ENCODE results near the gene EXOSC2.

EXOSC2 gene

GRCh38 chr9:130693426-130694191, at the start of gene EXOSC2:
TSS of gene EXOSC2 (plus strand) at chr9:130693780. CDS start at chr9:130693792, 12 bp downstream.
- peak; percentile 98 for DNase-seq

- no peak for DNase-seq
Measured at GRCh38 chr9:130651221-130651620, 42.4 kb upstream of the EXOSC2 start.

DNA sequence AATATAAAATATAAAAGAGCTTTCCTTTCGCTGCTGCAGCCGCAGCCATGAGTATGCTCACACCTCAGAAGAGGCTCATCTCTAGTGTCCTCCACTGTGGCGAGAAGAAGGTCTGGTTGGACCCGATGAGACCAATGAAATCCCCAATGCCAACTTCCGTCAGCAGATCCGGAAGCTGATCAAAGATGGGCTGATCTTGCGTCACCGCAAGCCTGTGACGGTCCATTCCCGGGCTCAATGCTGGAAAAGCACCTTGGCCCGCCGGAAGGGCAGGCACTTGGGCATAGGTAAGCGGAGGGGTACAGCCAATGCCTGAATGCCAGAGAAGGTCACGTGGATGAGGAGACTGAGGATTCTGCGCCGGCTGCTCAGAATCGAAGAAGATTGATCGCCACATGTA, 41.8 kb upstream of the EXOSC2 start:
- DNase-seq, result no peak

GRCh38 chr9:130654879-130655278, 38.7 kb upstream of the EXOSC2 start:
- DNase-seq, result no peak

DNA sequence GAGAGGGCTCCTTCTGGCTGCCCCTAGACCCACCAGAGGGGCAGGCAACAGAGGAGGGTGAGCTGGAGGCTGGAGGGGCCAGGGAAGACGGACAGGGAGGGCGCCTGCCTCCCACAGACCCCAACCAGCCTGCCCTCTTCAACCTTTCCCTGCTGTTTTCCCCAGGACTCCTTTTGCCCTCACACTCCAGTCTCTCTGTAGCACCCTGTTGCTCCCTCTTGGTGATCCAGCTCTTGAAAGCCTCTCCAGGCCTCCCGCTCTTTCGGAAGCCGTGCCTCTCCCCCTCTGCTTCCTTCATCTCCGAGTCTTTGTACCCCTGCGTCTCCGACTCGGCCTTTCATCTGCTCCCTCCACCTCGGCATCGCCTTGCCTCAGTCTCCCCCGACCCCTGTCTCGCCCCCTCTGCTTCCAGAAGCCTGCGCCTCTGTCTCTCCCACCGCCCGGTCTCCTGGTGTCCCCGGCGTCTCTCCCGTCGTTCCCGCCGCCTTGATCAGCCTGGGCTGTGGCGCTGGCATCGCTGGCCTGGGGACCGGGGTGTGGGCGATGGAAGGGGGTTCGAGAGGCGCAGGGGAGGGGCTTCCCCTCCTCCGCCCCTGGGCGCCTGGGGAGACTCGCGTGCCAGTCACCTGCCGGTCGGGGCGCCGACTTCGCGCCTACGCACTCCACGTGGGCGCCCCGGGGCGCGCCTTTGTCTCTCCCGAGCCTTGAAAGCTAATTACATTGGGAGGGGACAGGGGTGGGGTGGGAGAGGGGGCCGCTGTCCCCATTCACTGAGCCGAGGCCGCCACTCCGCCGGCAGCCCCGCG, 34.5 kb upstream of the EXOSC2 start:
- no peak for DNase-seq

DNA sequence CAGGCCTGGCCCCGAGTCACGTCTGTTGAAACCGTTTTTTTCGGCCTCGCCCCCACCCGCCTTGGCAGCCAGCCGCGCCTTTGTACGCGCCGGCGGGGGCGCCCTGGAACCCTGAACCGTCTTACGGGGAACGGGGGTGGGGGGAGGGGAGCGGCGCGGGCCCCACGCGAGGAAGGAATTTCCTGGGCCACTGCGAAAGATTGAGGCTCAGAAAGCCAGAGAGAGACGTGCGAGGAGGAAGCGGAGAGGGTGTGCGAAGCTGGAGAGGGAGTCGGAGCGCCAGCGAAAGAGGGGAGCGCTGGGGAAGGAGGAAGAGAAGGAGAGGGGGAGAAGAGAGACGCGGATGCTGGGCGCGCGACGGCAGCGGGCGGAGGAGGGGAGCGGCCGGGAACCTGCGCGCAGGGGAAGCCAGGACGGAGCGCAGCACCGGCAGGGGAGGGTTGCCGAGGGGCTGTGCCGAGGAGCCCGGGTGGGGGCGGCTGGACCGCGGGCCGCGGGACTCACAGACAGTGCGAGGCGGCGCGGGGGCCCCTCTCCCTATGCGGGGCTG, 33.8 kb upstream of the EXOSC2 start:
- DNase-seq, result no peak

DNA sequence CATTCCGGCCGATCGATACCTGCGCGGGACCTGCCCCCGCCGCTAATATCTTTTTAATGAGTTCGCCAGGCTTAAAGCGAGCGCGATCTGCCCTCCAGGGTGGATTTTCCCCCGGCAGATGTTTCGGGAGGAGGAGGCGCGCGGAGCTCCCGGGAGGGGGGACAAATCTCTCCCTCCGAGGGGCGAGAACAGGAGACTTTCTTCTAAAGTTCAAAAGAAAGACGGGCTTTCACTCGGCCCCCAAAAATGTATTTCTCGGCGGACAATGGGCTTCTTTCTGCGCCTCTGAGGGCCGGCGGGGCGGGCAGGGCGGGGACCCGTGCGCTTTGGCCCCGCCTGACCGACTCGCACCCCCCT, 33.3 kb upstream of the EXOSC2 start:
- DNase-seq, result no peak

- no peak for DNase-seq
Measured at GRCh38 chr9:130660683-130661450, 32.7 kb upstream of the EXOSC2 start.

- no peak for DNase-seq
Measured at GRCh38 chr9:130661451-130662098, 32.0 kb upstream of the EXOSC2 start.

DNA sequence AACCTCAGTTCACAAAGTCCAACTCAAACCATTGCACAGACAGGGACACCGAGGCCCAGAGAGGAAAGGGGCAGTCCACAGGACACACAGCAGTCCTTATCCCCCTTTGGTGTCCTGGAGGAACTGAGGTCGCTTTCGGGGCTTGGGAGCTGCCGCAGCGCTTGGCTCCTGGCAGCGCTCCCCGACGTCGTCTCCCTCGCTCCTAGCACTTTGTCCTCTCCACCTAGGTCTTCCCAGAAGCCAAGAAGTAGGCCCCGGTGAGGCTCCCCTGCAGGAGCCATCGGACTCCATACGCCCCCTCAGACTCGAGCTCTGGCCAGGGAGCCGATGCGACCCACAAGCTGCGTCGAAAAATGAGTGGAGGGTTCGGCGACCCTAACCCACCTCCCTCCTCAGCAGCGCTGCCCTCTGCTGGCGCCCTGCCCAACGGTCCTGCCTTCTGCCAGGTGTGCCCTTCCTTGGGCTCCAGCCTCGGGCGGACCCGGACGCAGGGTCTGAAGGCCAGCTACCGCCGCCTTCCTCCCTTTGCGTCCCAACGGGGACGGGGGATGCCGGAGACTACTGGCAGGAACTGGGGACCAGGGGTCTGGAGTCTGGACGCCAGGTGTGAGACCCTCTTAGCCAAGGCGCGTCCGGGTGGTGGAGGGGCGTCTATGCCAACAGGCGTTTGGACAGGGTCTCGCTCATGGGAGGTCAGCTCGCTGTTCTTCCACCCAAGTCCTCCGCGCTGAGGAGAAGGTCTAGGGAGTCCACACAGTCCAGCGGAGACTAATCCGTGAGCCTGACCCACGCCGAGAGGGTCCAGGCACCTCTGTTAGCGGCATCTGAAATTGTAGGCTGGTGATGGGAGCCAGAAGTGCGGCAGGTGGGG, 31.2 kb upstream of the EXOSC2 start:
- no peak for DNase-seq

GRCh38 chr9:130662970-130663257, 30.7 kb upstream of the EXOSC2 start:
- DNase-seq, result no peak

DNA sequence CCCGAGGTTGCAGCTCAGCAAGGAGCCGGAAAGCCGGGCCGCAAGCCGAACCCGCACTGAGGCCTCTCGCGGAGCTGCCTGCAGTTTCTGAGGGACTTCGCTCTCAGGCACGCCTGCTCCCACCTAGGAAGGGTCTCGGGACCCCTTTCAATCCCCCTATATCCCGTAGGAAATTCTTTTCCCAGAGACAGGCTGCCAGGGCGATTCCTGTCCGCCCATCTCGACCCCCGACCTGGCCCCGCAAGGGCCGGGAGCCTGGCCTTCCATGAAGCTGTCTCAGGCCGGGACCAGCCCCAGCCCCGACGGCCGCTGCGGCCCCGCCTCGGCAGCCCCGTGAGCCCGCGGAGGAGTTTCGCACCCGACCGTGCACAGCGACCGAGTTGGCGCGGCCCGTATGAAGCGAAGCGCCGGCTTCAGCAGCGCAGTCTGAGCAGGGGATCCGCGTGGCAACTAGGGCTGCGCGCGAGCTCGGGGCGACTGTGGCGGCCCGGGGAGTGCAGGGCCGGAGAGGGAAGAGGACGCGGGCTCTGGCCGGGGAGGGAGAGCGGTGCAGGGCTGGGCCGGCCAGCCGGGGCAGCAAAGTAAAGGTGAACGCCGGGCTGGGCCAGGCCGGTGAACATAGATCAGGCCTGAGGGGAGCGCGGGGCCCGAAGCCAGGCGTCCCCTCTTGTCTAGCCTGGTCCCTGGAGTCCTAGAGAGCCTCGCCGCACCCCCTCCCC, 30.2 kb upstream of the EXOSC2 start:
- DNase-seq, result no peak

- no peak for DNase-seq
Measured at GRCh38 chr9:130663977-130664250, 29.7 kb upstream of the EXOSC2 start.

DNA sequence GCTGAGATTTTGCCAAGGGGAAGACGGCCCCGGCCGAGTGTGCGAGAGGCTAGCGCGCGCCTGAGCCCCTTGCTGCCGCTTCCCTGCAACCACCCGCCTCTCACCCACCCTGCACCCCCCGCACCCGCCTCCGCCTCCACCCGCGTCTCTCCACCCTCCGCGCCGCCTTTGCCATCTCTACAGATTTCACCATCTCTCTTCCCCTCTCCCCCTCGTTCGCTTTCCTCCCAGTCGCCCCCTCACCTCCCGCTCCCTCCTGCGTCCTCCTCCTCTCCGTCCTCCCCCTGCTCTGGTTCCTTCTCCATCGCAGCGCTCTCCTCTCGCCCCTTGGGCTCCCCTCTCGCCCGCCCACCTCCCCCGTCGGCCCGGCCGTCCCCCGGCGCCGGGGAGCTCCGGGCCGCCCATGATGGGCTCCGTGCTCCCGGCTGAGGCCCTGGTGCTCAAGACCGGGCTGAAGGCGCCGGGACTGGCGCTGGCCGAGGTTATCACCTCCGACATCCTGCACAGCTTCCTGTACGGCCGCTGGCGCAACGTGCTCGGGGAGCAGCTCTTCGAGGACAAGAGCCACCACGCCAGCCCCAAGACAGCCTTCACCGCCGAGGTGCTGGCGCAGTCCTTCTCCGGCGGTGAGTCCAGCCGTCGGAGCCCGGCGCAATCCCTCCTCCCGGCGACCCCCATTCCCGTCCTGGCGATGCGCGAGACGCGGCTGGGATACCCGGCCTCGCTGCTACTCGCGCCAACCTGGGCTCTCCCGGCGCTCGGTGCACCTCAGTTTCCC, 29.1 kb upstream of the EXOSC2 start, which contains the start of gene PRDM12:
PRDM12 (plus strand) TSS at position 344 of the 778 bp plus-strand sequence; CDS start at position 404, 60 bp downstream.
- no peak for DNase-seq

GRCh38 chr9:130665029-130665430, 28.6 kb upstream of the EXOSC2 start:
- DNase-seq, result no peak

- no peak for DNase-seq
Measured at GRCh38 chr9:130665431-130666392, 27.9 kb upstream of the EXOSC2 start.

DNA sequence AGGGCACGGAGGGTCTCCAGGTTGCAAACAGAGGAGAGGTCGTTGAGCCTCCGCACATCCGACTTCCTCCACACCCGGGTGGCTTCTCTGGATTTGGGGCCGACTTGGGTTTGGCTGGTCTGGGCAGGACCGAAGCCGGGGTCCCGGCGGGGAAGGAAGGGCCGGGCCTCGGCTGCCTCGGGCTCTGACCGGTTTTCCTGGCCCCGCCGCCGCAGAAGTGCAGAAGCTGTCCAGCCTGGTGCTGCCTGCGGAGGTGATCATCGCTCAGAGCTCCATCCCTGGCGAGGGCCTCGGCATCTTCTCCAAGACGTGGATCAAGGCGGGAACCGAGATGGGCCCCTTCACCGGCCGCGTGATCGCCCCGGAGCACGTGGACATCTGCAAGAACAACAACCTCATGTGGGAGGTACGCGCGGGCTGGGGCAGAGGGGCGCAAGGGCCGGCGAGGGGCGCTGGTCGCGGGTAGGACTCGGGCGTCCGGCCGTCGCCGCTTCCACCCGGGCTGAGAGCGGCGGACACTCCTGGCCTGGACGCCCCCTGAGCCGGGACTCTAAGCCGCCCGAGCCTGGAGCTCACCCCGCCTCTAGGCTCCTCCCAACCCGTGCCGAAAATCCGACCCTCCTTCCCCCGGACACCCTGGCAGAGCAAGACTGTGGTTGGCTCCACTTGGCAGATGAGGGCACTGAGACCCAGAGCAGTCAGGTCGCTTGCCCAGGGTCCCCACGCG, 27.0 kb upstream of the EXOSC2 start:
- DNase-seq, result no peak

- no peak for DNase-seq
Measured at GRCh38 chr9:130667120-130667435, 26.5 kb upstream of the EXOSC2 start.

DNA sequence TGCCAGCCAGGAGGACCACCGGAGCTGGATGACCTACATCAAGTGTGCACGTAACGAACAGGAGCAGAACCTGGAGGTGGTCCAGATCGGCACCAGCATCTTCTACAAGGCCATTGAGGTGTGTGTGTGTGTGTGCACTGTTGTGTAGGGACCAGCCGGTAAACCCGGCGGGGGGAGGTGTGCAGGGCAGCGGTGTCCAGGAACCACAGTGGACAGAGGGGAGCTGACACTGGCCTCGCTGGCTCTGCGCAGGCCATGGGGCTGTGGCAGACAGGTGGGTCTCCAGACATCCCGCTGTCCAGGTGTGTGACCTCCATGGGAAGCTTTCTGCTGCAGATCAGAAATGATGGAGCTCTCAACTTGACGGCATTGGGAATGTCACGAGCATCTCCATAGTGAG, 25.4 kb upstream of the EXOSC2 start:
- no peak for DNase-seq

Measured in activated effector memory CD4-positive, alpha-beta T cell treated with Interleukin-2 at 50 U/mL for 16 hours (primary cell).